PFSK-1 (cell line): ENCODE results near the gene C19orf85.

Experiments
- FOXP2 ChIP-seq: optimal IDR thresholded peaks from 2 replicates; pipeline ENCODE3; 2011; ENCODE audit warnings: borderline replicate concordance, control low read depth, inconsistent platforms; ENCODE audit not compliant: insufficient read depth; ENCODE audit errors: extremely low read length, extremely low read depth
- POLR2AphosphoS5 ChIP-seq: IDR thresholded peaks from 2 replicates; pipeline ENCODE4 v1.6.1; 2012; ENCODE audit warnings: low read depth, mild to moderate bottlenecking, control low read depth, low read length, moderate library complexity
- REST ChIP-seq, 2 experiments: IDR thresholded peaks; 2 replicates each; pipeline versions ENCODE4 v1.6.1 to v1.8.0; 2011 to 2012; ENCODE audit warnings: low read depth in 2 of 2, low read length in 2 of 2, control low read depth in 1 of 2, inconsistent platforms in 1 of 2, mild to moderate bottlenecking in 1 of 2, moderate library complexity in 1 of 2; ENCODE audit not compliant: insufficient read depth in 1 of 2
- SIN3A ChIP-seq: IDR thresholded peaks from 2 replicates; pipeline ENCODE4 v1.6.1; 2012; ENCODE audit warnings: mild to moderate bottlenecking, low read length, moderate library complexity, borderline replicate concordance; ENCODE audit not compliant: insufficient read depth
- TAF1 ChIP-seq: IDR thresholded peaks from 2 replicates; pipeline ENCODE4 v1.6.1; 2012; ENCODE audit warnings: low read length, control low read depth, borderline replicate concordance; ENCODE audit not compliant: insufficient read depth

The C19orf85 gene

GRCh38 chr19:55457683-55458457 lies 6.7 kb downstream of the C19orf85 start:
- TF ChIP-seq FOXP2 (no peak), REST (IDR thresholded peaks at IDR 0.05; ENCODE audit: insufficient read depth in 1 of 2, low read depth in 2 of 2, low read length in 2 of 2) (no peak), TAF1 (no peak), SIN3A (no peak), POLR2AphosphoS5 (no peak)

DNA sequence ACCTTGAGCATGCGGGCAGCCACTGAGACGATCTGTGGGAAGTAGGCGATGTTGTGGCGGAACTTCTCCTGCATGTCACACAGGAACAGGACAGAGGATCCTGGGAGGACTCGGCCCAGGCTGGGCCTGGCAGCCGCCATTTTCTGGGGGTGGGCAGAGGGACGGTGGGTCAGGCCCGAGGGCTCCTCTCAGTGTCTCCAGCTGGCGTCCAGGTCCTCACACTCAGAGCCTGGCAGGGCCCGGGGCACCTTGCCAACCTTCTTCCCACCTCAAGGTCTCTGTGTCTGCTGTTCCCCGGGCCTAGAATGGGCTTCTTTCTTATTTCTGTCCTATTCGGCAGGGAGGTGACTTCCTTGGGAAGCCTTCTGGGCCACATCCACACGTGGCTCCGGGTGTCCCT lies 8.2 kb downstream of the C19orf85 start:
- TF ChIP-seq POLR2AphosphoS5: no peak
- TF ChIP-seq TAF1: no peak
- TF ChIP-seq FOXP2: no peak
- no peak for TF ChIP-seq REST (IDR thresholded peaks at IDR 0.05; ENCODE audit: insufficient read depth in 1 of 2, low read depth in 2 of 2, low read length in 2 of 2)
- TF ChIP-seq SIN3A: no peak

DNA sequence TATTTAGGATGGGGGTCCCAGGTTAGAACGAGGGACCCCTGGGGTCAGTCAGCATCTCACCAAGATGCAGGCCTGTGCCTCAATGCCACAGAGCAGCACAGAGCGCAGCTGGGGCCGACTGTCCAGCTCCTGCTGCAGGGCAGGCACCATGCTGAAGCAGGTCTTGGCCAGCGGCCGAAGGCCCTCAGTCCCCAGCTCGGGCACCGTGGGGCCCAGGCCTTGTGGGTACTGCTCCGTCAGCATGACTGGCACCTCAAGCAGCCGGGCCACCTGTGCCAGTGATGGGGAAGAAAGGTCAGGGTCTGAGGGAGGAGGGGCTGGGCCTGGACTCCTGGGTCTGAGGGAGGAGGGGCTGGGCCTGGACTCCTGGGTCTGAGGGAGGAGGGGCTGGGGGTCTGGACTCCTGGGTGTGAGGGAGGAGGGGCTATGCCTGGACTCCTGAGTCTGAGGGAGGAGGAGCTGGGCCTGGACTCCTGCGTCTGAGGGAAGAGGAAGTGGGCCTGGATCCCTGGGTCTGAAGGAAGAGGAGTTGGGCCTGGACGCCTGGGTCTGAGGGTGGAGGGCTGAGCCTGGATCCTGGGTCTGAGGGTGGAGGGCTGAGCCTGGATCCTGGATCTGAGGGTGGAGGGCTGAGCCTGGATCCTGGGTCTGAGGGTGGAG lies 8.8 kb downstream of the C19orf85 start:
- TF ChIP-seq FOXP2: no peak
- TF ChIP-seq POLR2AphosphoS5: no peak
- TF ChIP-seq TAF1: no peak

GRCh38 chr19:55454787-55455243 lies 9.7 kb downstream of the C19orf85 start:
- TF ChIP-seq REST (IDR thresholded peaks at IDR 0.05; ENCODE audit: insufficient read depth in 1 of 2, low read depth in 2 of 2, low read length in 2 of 2) (no peak), FOXP2 (no peak), TAF1 (no peak), SIN3A (no peak), POLR2AphosphoS5 (no peak)

DNA sequence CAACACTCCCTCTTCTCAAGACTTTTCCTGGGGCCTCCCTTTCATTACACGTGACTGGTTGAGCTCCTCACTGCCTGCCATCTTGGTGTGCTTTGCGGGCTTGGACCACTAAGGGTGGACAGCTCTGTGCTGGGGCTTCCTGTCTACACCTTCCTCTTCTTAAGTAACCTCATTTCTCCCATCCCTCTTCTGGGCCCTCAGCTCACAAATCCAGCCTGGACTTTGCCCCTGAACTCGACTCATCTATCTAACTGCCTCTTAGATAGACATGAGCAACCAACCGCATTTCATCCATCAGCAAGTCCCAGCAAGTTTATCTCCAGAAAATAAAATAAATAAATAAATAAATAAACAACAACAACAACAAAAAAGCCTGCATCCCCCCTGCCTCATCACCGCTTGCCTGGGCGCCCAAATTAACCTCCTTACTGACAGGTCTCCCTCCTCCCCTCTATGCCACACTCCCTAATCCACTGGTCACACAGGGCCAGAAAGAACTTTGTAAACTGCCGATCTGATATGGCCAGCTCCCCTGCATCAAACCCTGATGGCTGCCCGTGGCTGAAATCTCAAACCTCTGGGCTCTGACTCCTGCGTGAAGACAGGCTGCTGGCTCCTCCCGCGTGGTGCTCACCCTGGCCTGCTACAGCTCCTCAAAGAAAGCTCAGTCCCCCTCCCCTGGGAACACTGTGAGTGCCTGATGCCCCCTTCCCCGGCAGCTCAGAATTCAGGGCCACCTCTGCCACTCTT lies 10.9 kb downstream of the C19orf85 start:
- TF ChIP-seq SIN3A: no peak
- TF ChIP-seq FOXP2: no peak
- no peak for TF ChIP-seq TAF1
- TF ChIP-seq REST (IDR thresholded peaks at IDR 0.05; ENCODE audit: insufficient read depth in 1 of 2, low read depth in 2 of 2, low read length in 2 of 2): no peak
- TF ChIP-seq POLR2AphosphoS5: no peak
